GM12892 (cell line): Measurements from ENCODE around the gene HGF.

Experiments used
- POLR2A ChIP-seq: IDR thresholded peaks from 2 replicates; pipeline ENCODE4 v1.6.1; 2011; ENCODE audit warnings: low read depth, low read length, control low read depth
- POLR2AphosphoS5 ChIP-seq: IDR thresholded peaks from 2 replicates; pipeline ENCODE4 v1.6.1; 2011; ENCODE audit warnings: low read depth, low read length, control low read depth

- no peak for TF ChIP-seq POLR2A
- no peak for TF ChIP-seq POLR2AphosphoS5
Observed at GRCh38 chr7:81693894-81694293, 76.0 kb downstream of the HGF start.
